Measurements from ENCODE around the gene ACR.

Gene ACR

GRCh38 chr22:50702821-50703725 lies 34.9 kb upstream of the ACR start:
- DNase-seq, result no peak

DNA sequence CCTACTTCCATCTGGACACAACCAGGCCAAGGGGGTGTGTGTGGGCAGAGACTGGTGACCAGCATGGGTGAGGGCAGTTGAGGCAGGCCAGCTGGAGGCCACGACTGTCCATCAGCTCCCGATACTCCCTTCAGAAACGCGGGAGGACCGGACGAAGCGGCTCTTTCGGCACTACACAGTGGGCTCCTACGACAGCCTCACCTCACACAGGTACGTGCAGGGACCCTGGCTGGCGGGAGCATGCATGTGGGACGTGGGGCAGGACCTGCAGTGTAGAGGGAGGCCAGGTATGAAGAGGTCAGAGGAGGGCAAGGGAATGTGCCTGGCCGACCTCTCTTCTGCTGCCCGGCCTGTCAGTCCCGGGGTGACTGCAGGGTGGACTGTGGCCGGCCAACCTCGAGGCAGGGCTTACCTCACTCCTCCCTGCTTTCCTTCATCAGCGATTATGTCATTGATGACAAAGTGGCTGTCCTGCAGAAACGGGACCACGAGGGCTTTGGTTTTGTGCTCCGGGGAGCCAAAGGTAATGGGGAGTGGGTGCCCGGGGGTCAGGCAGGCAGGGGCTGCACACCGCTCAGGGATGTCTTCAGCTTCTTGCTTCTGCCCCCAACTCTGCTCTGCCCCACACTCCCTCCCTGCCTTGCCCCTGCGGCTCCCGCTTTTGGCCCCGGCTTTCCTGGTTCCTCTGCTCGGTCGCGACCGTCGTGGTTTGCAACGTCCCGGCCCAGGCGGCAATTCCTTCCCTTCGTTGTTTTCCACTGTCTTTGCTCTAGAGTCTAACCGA lies 34.1 kb upstream of the ACR start:
- DNase-seq, result no peak

DNA sequence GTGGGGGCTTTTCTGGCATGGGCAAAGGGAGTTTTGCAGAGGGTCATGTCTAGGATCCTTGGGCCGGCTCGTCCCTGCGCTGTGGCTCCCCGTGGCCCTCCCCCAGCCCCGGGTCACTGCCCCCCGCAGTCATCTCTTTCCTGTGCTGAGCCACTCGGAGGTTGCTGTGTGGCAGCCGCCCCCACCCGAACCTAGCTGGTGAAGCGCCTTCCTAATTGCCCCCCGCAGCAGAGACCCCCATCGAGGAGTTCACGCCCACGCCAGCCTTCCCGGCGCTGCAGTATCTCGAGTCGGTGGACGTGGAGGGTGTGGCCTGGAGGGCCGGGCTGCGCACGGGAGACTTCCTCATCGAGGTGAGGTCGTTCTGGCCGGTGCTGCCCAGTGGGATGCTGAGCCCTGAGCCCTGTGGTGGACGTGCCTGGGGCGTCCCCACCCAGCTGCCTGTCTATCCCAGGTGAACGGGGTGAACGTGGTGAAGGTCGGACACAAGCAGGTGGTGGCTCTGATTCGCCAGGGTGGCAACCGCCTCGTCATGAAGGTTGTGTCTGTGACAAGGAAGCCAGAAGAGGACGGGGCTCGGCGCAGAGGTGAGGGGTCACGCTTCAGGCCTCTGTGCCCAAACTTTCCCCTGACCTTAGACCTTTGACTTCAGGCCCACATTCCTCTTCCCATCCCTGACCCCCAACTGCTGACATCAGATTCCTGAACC lies 33.3 kb upstream of the ACR start:
- no peak for DNase-seq

DNA sequence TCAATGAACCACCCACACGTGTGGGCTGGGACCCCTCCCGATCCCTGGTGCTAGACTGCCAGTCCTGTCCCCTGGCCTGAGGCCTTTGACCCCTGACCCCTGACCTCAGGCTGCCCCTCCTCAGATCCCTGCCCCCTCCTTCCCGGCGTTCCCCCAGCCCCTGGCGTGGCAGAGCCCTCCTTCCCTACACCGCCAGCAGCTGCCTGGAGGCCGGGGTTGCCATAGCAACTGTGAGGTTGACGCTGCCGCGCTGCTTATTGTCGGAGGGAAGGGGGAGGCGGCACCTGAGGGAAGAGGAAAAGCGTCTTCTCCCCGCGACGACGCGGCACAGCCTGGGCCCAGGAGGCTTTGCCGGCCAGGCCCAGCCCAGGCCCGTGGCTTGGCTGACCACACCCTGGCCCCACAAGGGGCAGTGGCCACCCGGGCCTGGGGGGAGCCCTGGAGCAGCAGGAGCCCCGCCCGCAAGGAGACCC lies 32.7 kb upstream of the ACR start:
- DNase-seq, result no peak

- no peak for DNase-seq
These were observed 32.1 kb upstream of the ACR start for GRCh38 chr22:50705851-50706351.

- DNase-seq, result no peak
These were observed 31.4 kb upstream of the ACR start for GRCh38 chr22:50706481-50707125.

GRCh38 chr22:50708474-50708873 lies 29.5 kb upstream of the ACR start:
- no peak for DNase-seq

DNA sequence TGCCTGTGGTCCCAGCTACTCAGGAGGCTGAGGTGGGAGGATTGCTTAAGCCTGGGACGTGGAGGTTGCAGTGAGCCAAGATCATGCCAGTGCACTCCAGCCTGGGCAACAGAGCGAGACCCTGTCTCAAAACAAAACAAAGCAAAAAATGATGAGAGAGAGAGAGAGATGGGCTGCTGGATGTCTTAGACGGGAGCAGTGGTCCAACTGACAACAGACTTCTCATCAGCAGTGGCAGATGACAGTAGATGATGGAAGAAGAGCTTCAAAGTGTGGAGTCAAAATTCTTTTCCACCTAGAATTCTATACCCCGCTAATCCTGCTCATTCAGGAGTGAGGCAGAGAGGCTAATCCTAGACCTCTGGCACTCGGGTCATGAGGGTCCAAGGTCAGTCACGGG lies 29.0 kb upstream of the ACR start:
- no peak for DNase-seq

DNA sequence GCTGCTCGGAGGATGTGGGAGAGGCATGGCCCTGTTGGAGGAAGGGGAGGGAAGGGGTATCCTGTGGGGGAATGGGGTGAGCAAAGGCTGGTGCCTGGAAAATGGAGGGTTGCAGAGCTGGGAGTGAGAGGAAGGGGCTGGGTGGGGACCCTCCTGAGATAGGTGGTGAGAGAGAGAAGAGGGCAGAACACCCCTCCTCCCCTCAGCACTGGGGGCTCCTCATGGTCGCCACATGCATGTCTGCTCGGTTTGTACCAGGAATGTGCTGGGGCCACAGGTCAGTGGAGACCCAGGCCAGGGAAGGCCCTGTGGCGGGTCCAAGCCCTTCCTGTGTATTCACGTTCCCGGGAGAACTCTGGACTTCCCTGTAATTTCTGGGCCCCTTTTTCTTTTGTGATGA lies 27.8 kb upstream of the ACR start:
- DNase-seq, result no peak

DNA sequence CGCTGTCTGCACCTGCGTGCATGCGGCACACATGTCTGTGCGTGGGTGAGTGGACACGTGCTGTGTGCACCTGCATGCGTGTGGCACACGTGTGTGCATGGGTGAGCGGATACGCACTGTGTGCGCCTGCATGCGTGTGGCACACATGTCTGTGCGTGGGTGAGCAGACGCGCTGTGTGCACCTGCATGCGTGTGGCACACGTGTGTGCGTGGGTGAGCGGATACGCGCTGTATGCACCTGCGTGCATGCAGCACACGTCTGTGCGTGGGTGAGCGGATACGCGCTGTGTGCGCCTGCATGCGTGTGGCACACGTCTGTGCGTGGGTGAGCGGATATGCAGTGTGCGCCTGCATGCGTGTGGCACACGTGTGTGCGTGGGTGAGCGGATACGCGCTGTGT lies 27.1 kb upstream of the ACR start:
- no peak for DNase-seq

DNA sequence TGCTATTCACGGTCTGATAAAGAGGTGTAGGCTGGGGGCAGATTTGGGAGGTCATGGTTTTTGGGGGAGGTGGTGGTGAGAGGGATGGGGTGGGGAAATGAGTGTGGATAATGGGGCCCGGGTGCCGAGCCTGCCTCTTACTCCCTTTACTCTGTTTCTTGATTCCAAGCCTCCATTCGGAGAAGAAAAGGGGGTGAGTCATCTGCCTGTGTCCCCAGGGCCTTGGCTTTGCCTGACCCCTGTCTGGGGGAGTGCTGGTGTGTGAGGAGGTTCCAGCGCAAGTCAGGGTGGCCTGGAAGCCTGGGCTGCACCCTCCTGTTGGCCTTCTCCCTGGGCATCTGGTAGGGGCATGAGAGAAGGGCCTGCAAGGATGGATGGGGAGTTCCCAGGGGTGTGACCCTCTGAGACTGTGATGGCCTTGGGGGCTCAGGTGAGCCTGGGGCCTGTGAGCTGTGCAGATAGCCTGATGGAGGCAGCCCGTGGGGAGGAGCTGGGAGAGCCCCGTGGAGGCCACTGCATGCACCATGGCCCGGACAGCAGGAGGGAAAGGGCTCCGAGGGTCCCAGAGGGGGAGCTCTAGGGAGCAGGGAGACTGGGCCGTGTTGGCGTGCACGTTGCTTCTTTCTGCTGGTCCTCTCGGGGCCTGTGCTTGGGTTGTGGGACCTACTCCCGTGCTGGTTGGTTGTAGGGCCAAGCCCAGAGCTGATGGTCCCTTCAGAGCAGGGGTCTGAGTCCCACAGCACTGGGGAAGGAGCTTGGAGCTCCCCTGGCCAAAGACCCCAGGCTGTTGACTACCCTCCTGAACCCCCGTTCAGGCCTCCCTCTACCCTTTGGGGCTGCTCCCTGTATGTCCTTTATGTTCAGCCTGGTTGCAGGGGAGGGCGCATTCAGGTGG lies 26.3 kb upstream of the ACR start:
- no peak for DNase-seq

GRCh38 chr22:50712341-50713007 lies 25.5 kb upstream of the ACR start:
- no peak for DNase-seq

GRCh38 chr22:50713008-50713385 lies 25.0 kb upstream of the ACR start:
- DNase-seq, result no peak

GRCh38 chr22:50713571-50714056 lies 24.4 kb upstream of the ACR start:
- DNase-seq, result no peak

GRCh38 chr22:50714150-50714549 lies 23.9 kb upstream of the ACR start:
- DNase-seq, result no peak

DNA sequence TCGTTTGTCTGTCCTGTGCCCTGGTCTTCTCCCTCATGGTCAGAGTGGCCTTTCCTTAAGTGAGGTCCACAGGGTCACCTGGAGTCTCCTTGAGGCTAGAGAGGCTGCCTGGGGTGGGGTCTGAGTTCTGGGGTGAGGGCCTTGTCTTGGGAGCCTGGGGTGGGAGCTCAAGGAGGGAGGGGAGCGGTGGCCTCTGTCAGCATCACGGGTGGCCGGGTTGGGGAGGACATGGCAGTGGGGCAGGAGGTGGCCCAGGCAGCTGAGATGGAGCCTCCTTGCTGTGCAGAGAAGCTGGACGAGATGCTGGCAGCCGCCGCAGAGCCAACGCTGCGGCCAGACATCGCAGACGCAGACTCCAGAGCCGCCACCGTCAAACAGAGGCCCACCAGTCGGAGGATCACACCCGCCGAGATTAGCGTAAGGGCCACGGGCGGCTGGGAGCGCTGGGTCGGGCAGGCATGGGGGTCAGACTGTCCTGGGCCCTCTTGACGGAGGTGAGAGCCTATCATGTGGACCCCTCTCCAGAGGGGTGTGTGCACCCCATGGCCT lies 23.3 kb upstream of the ACR start:
- no peak for DNase-seq

DNA sequence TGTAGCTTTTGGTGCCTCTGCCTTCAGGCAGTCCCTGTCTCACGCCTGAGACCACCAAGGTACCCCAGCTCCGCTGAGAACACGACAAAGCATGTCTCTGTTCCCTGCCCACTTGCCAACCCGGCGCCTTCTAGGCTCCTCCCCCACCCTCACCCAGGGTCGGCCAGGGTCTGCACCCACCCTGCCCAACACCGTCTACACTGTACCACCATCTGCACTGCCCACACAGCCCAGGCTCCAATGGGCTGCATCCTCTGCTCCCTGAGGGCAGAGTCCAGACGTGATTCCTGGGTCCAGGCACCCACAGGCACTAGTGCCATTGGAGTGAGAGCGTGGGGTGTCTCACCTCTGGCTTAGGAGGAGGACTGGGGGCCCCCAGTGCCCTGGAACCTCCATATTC lies 22.8 kb upstream of the ACR start:
- DNase-seq, result no peak

GRCh38 chr22:50715776-50716175 lies 22.2 kb upstream of the ACR start:
- no peak for DNase-seq

GRCh38 chr22:50716290-50717024 lies 21.5 kb upstream of the ACR start:
- no peak for DNase-seq
